ENCODE data around the gene LRRC2. TPM values are rescaled to one million over a fixed set of nuclear protein-coding genes. Genes with fewer than 3 reads are reported as not detected.
"Not testable (repeated sequence)": the region's sequence is repeated elsewhere in the genome, so short reads cannot be mapped to it uniquely, and the experiment has no call there.

The LRRC2 gene
- polyA plus RNA-seq, 4 donors = 0.22 to 0.66 (median 0.61) TPM; not detected in 1

GRCh38 chr3:46522201-46522600 lies 43.9 kb downstream of the LRRC2 start:
- FAIRE-seq; H3K27me3 ChIP-seq (ENCODE audit: control insufficient read depth in 3 of 3, insufficient read depth in 3 of 3, low read length in 3 of 3); H3K4me1 ChIP-seq (ENCODE audit: control insufficient read depth in 3 of 3, insufficient read depth in 2 of 3, low read depth in 1 of 3, low read length in 2 of 3); H3K27ac ChIP-seq (ENCODE audit: low read depth in 1 of 3, low read length in 2 of 3); H3K9me3 ChIP-seq (ENCODE audit: control insufficient read depth in 2 of 2, insufficient read depth in 1 of 2, low read depth in 1 of 2, low read length in 1 of 2); H3K36me3 ChIP-seq (ENCODE audit: control insufficient read depth in 3 of 3, insufficient read depth in 2 of 3, low read depth in 1 of 3, low read length in 3 of 3); DNase-seq; H3K4me3 ChIP-seq (ENCODE audit: low read depth in 1 of 3, low read length in 3 of 3): not testable (repeated sequence)
- 87 to 89% (median 87%) methylated on average over 4 of the region's 4 CpGs for WGBS, 3 donors

DNA sequence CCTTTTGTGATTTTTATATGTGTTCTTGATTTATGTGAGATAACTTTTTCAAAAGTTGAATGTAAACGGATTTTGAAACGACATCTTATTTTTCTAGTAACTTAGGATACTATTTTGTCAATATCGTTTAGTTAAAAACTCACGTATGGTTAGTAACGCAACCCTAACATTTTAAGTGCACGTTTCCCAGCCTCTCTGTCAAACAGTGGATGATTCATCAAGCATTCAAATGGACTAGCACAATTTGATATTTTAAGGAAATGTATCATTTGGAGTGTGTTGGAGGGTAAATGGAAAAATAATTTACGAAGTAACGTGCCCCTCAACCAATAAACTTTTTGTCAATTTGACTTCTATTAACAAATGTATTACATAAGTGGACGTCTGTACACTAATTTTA lies 45.0 kb downstream of the LRRC2 start:
- FAIRE-seq (no peak), DNase-seq (no peak)
- no peaks in the 10 kb centered on the region for H3K36me3 ChIP-seq (ENCODE audit: control insufficient read depth in 3 of 3, insufficient read depth in 2 of 3, low read depth in 1 of 3, low read length in 3 of 3)
- H3K9me3 ChIP-seq (ENCODE audit: control insufficient read depth in 2 of 2, insufficient read depth in 1 of 2, low read depth in 1 of 2, low read length in 1 of 2) = no peaks in the 10 kb centered on the region
- H3K27ac ChIP-seq (ENCODE audit: low read depth in 1 of 3, low read length in 2 of 3) = no peak overlapping the region
- no peak overlapping the region for H3K4me3 ChIP-seq (ENCODE audit: low read depth in 1 of 3, low read length in 3 of 3)
- no peaks in the 10 kb centered on the region for H3K4me1 ChIP-seq (ENCODE audit: control insufficient read depth in 3 of 3, insufficient read depth in 2 of 3, low read depth in 1 of 3, low read length in 2 of 3)
- 79 to 91% (median 91%) methylated on average over 9 of the region's 9 CpGs for WGBS, 3 donors
- no peaks in the 10 kb centered on the region for H3K27me3 ChIP-seq (ENCODE audit: control insufficient read depth in 3 of 3, insufficient read depth in 3 of 3, low read length in 3 of 3)

DNA sequence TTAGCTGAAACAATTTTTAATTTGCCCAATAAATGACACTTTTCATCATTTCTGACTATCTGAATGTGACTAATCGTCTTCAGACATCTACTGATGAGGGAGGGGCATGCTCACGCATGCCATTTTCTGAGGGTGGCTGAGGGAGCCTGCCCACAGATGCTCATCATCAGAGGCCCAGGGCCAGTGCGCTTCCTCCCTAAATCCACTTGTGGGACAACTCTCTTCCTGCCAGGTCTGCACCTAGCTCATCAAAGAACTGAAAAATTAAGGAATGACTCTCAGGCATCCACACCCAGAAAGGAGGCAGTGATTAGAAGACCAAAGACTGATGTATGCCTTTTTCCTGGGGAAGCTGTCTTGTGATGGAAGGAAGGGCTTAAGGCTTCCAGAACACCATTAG lies 45.6 kb downstream of the LRRC2 start:
- no peaks in the 10 kb centered on the region for H3K4me1 ChIP-seq (ENCODE audit: control insufficient read depth in 3 of 3, insufficient read depth in 2 of 3, low read depth in 1 of 3, low read length in 2 of 3)
- DNase-seq (no peak), FAIRE-seq (no peak)
- H3K27me3 ChIP-seq (ENCODE audit: control insufficient read depth in 3 of 3, insufficient read depth in 3 of 3, low read length in 3 of 3) = no peaks in the 10 kb centered on the region
- no peak overlapping the region for H3K4me3 ChIP-seq (ENCODE audit: low read depth in 1 of 3, low read length in 3 of 3)
- 82 to 96% (median 92%) methylated on average over 3 of the region's 3 CpGs for WGBS, 3 donors
- H3K36me3 ChIP-seq (ENCODE audit: control insufficient read depth in 3 of 3, insufficient read depth in 2 of 3, low read depth in 1 of 3, low read length in 3 of 3) = no peaks in the 10 kb centered on the region
- H3K9me3 ChIP-seq (ENCODE audit: control insufficient read depth in 2 of 2, insufficient read depth in 1 of 2, low read depth in 1 of 2, low read length in 1 of 2) = no peaks in the 10 kb centered on the region
- no peak overlapping the region for H3K27ac ChIP-seq (ENCODE audit: low read depth in 1 of 3, low read length in 2 of 3)

GRCh38 chr3:46519952-46520351 lies 46.1 kb downstream of the LRRC2 start:
- Histone ChIP-seq H3K4me3 (ENCODE audit: low read depth in 1 of 3, low read length in 3 of 3) (no peak overlapping the region), H3K27me3 (ENCODE audit: control insufficient read depth in 3 of 3, insufficient read depth in 3 of 3, low read length in 3 of 3) (no peaks in the 10 kb centered on the region), H3K27ac (ENCODE audit: low read depth in 1 of 3, low read length in 2 of 3) (no peak overlapping the region), H3K36me3 (ENCODE audit: control insufficient read depth in 3 of 3, insufficient read depth in 2 of 3, low read depth in 1 of 3, low read length in 3 of 3) (no peaks in the 10 kb centered on the region), H3K4me1 (ENCODE audit: control insufficient read depth in 3 of 3, insufficient read depth in 2 of 3, low read depth in 1 of 3, low read length in 2 of 3) (no peaks in the 10 kb centered on the region), H3K9me3 (ENCODE audit: control insufficient read depth in 2 of 2, insufficient read depth in 1 of 2, low read depth in 1 of 2, low read length in 1 of 2) (no peaks in the 10 kb centered on the region)
- DNase-seq (no peak), FAIRE-seq (peak; percentile 96)
- WGBS, 3 donors = 96 to 98% (median 98%) methylated on average over 2 of the region's 2 CpGs

DNA sequence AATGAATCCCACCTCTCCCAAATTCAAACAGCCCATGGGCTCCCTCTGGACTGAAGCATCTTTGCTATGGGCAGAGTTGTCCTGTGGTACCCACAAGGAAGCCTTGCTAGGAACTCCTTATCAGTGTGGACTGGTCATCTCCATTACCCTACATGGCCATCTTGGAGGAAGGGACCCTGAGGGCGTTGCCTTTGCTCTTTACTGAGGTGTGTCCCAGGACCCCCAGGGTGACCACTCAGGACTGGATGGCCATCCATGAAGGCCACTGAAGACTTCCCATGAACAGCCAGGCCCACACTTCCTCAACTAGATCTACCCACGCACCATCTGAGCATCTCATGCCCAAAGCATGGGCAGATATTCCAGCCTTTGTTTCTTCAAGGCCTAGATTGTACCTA lies 48.3 kb downstream of the LRRC2 start:
- FAIRE-seq = no peak
- no peak for DNase-seq
- H3K4me3 ChIP-seq (ENCODE audit: low read depth in 1 of 3, low read length in 3 of 3) = no peak overlapping the region
- no peaks in the 10 kb centered on the region for H3K36me3 ChIP-seq (ENCODE audit: control insufficient read depth in 3 of 3, insufficient read depth in 2 of 3, low read depth in 1 of 3, low read length in 3 of 3)
- 83 to 92% (median 90%) methylated on average over 2 of the region's 2 CpGs for WGBS, 3 donors
- no peaks in the 10 kb centered on the region for H3K27me3 ChIP-seq (ENCODE audit: control insufficient read depth in 3 of 3, insufficient read depth in 3 of 3, low read length in 3 of 3)
- H3K4me1 ChIP-seq (ENCODE audit: control insufficient read depth in 3 of 3, insufficient read depth in 2 of 3, low read depth in 1 of 3, low read length in 2 of 3) = no peaks in the 10 kb centered on the region
- H3K9me3 ChIP-seq (ENCODE audit: control insufficient read depth in 2 of 2, insufficient read depth in 1 of 2, low read depth in 1 of 2, low read length in 1 of 2) = no peaks in the 10 kb centered on the region
- H3K27ac ChIP-seq (ENCODE audit: low read depth in 1 of 3, low read length in 2 of 3) = no peak overlapping the region

GRCh38 chr3:46517016-46517783 lies 48.9 kb downstream of the LRRC2 start:
- Histone ChIP-seq H3K36me3 (ENCODE audit: control insufficient read depth in 3 of 3, insufficient read depth in 2 of 3, low read depth in 1 of 3, low read length in 3 of 3) (no peaks in the 10 kb centered on the region), H3K4me3 (ENCODE audit: low read depth in 1 of 3, low read length in 3 of 3) (no peak overlapping the region), H3K4me1 (ENCODE audit: control insufficient read depth in 3 of 3, insufficient read depth in 2 of 3, low read depth in 1 of 3, low read length in 2 of 3) (no peaks in the 10 kb centered on the region), H3K27ac (ENCODE audit: low read depth in 1 of 3, low read length in 2 of 3) (no peak overlapping the region), H3K9me3 (ENCODE audit: control insufficient read depth in 2 of 2, insufficient read depth in 1 of 2, low read depth in 1 of 2, low read length in 1 of 2) (no peaks in the 10 kb centered on the region), H3K27me3 (ENCODE audit: control insufficient read depth in 3 of 3, insufficient read depth in 3 of 3, low read length in 3 of 3) (no peaks in the 10 kb centered on the region)
- DNase-seq (no peak), FAIRE-seq (no peak)
- 77 to 84% (median 83%) methylated on average over 7 of the region's 7 CpGs for WGBS, 3 donors

DNA sequence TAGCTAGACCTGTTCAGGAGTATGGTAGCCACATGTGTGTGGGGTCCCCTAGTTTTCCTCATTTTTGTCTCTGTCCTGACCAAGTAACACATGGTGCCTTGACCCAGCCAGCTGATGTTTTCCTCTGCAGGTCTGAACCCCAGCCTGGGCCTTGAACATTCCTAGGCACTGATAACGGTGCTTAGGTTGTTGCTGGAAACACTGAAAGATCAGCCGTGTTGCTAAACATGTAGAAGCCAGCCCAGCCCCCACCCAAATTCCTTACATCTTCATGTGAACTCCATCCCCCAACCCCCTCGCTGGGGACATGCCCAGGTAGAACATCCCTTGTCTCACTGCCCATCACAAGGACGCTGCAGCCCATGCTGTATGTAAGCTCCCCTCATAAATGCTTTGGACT lies 49.6 kb downstream of the LRRC2 start:
- 85 to 99% (median 90%) methylated on average over 4 of the region's 4 CpGs for WGBS, 3 donors
- FAIRE-seq = no peak

DNA sequence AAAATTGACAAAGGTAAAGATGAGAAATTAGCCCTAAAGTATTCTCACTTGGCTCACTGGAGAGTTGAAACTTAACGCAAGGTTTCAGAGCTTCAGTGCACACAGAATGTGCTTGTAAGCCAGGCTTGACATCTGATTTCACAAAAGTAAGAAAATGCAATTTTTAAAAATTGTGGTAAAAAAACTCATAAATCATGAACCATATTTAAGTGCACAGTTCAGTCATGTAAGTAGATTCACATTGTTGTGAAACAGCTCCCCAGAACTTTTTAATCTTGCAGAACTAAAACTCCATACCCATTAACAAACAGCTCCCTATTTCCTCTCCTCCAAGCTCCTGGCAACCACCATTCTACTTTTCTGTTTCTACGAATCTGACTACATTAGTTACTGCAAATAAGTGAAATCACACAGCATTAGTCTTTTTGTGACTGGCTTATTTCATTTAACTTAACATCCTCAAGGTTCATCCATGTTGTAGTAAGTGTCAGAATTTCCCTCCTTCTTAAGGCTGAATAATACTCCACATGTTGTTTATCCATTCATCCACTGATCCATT lies 53.8 kb downstream of the LRRC2 start:
- Histone ChIP-seq H3K36me3 (ENCODE audit: control insufficient read depth in 3 of 3, insufficient read depth in 2 of 3, low read depth in 1 of 3, low read length in 3 of 3) (no peaks in the 10 kb centered on the region), H3K4me1 (ENCODE audit: control insufficient read depth in 3 of 3, insufficient read depth in 2 of 3, low read depth in 1 of 3, low read length in 2 of 3) (no peaks in the 10 kb centered on the region), H3K27ac (ENCODE audit: low read depth in 1 of 3, low read length in 2 of 3) (no peak overlapping the region), H3K4me3 (ENCODE audit: low read depth in 1 of 3, low read length in 3 of 3) (no peak overlapping the region), H3K27me3 (ENCODE audit: control insufficient read depth in 3 of 3, insufficient read depth in 3 of 3, low read length in 3 of 3) (no peaks in the 10 kb centered on the region), H3K9me3 (ENCODE audit: control insufficient read depth in 2 of 2, insufficient read depth in 1 of 2, low read depth in 1 of 2, low read length in 1 of 2) (no peaks in the 10 kb centered on the region)
- 77 to 91% (median 87%) methylated on average over 2 of the region's 2 CpGs for WGBS, 3 donors
- DNase-seq = no peak
- FAIRE-seq = no peak

More for the DNA sequence above, 49.6 kb downstream of the LRRC2 start:
- no peak for DNase-seq
- H3K4me3 ChIP-seq (ENCODE audit: low read depth in 1 of 3, low read length in 3 of 3) = no peak overlapping the region
- no peaks in the 10 kb centered on the region for H3K36me3 ChIP-seq (ENCODE audit: control insufficient read depth in 3 of 3, insufficient read depth in 2 of 3, low read depth in 1 of 3, low read length in 3 of 3)
- H3K9me3 ChIP-seq (ENCODE audit: control insufficient read depth in 2 of 2, insufficient read depth in 1 of 2, low read depth in 1 of 2, low read length in 1 of 2) = no peaks in the 10 kb centered on the region
- no peaks in the 10 kb centered on the region for H3K4me1 ChIP-seq (ENCODE audit: control insufficient read depth in 3 of 3, insufficient read depth in 2 of 3, low read depth in 1 of 3, low read length in 2 of 3)
- H3K27me3 ChIP-seq (ENCODE audit: control insufficient read depth in 3 of 3, insufficient read depth in 3 of 3, low read length in 3 of 3) = no peaks in the 10 kb centered on the region
- no peak overlapping the region for H3K27ac ChIP-seq (ENCODE audit: low read depth in 1 of 3, low read length in 2 of 3)

Measured in small intestine (tissue), 7 donors.